ENCODE data around the gene TNNT3. TPM values are rescaled to one million over a fixed set of nuclear protein-coding genes. Genes with fewer than 3 reads are reported as not detected.

Gene TNNT3
- total and polyA plus RNA-seq, 3 donors from 2014 or later: 8.1 to 16.1 (median 13.1) TPM

GRCh38 chr11:1927848-1928469 lies 8.5 kb downstream of the TNNT3 start:
- Histone ChIP-seq H3K27me3 (no peaks in the 10 kb centered on the region), H3K27ac (peak overlapping the region in 1 of 2 donors; percentile 71), H3K4me1 (peaks cover 38% of the 10 kb centered on the region), H3K4me3 (no peak overlapping the region), H3K9me3 (no peaks in the 10 kb centered on the region), H3K36me3 (ENCODE audit: low read depth, missing control alignments) (no peaks in the 10 kb centered on the region)
- intact Hi-C loops (cut with DNase I; ENCODE audit: low total_unique reads): no loop called here
- DNase-seq: no peak
- TF ChIP-seq POLR2A (IDR thresholded peaks at IDR 0.05): no peak
- TF ChIP-seq, protein P1, sequence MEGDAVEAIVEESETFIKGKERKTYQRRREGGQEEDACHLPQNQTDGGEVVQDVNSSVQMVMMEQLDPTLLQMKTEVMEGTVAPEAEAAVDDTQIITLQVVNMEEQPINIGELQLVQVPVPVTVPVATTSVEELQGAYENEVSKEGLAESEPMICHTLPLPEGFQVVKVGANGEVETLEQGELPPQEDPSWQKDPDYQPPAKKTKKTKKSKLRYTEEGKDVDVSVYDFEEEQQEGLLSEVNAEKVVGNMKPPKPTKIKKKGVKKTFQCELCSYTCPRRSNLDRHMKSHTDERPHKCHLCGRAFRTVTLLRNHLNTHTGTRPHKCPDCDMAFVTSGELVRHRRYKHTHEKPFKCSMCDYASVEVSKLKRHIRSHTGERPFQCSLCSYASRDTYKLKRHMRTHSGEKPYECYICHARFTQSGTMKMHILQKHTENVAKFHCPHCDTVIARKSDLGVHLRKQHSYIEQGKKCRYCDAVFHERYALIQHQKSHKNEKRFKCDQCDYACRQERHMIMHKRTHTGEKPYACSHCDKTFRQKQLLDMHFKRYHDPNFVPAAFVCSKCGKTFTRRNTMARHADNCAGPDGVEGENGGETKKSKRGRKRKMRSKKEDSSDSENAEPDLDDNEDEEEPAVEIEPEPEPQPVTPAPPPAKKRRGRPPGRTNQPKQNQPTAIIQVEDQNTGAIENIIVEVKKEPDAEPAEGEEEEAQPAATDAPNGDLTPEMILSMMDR (IDR thresholded peaks at IDR 0.05): no peak
- WGBS, 2 donors: 63 to 73% methylated on average over 11 to 20 of the region's 20 CpGs

GRCh38 chr11:1928470-1928890 lies 9.0 kb downstream of the TNNT3 start:
- DNase-seq: peak; percentile 53
- Histone ChIP-seq H3K4me1 (peaks cover 38% of the 10 kb centered on the region), H3K27me3 (no peaks in the 10 kb centered on the region), H3K36me3 (ENCODE audit: low read depth, missing control alignments) (no peaks in the 10 kb centered on the region), H3K27ac (peak overlapping the region in 1 of 2 donors; percentile 71), H3K4me3 (no peak overlapping the region), H3K9me3 (no peaks in the 10 kb centered on the region)
- intact Hi-C loops (cut with DNase I; ENCODE audit: low total_unique reads): no loop called here
- TF ChIP-seq, protein P1 (IDR thresholded peaks at IDR 0.05): no peak
- no peak for TF ChIP-seq POLR2A (IDR thresholded peaks at IDR 0.05)
- 60 to 78% methylated on average over 4 to 13 of the region's 13 CpGs for WGBS, 2 donors

DNA sequence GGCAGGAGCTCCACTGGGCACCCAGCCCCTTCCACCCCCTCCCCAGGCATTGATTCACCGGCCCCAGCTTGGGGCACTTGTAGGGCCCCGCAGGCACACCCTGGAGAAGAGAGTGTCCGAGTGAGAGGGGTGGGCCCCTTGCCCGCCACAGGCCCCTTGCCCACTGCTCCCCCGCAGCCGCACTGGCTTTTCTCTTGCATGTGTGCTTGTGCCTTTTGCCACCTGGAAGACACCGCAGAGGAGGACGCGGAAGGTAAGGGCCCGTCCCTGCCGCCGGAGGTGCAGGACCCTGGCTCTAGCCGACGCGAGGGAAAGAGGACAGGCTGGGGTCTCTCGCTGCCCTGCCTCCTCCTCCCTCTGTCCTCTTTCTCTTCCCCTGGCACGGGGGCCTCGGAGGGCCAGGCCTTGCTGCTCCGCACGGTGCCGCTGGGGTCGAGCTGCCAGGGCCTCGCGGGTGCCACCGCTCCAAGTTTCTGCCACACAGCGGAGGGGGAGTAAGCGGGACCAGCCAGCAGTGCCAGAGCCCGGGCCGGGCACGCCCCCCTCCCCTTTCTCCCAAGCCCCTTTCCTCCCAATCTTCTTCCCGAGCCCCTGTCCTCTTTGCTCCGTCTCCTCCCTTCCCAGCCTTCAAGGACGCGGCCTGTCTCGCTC lies 9.5 kb downstream of the TNNT3 start:
- Histone ChIP-seq H3K4me1 (peaks cover 38% of the 10 kb centered on the region), H3K27me3 (no peaks in the 10 kb centered on the region), H3K27ac (peak overlapping the region; percentile 55 to 71), H3K4me3 (no peak overlapping the region), H3K36me3 (ENCODE audit: low read depth, missing control alignments) (no peaks in the 10 kb centered on the region), H3K9me3 (no peaks in the 10 kb centered on the region)
- TF ChIP-seq, protein P1 (IDR thresholded peaks at IDR 0.05): no peak
- no peak for TF ChIP-seq POLR2A (IDR thresholded peaks at IDR 0.05)
- intact Hi-C loops (cut with DNase I; ENCODE audit: low total_unique reads): no loop called here
- 76 to 80% methylated on average over 29 to 35 of the region's 35 CpGs for WGBS, 2 donors
- DNase-seq: no peak

GRCh38 chr11:1929621-1930461 lies 10.3 kb downstream of the TNNT3 start:
- H3K36me3 ChIP-seq (ENCODE audit: low read depth, missing control alignments): no peaks in the 10 kb centered on the region
- H3K27me3 ChIP-seq: no peaks in the 10 kb centered on the region
- no peak for DNase-seq
- H3K4me3 ChIP-seq: no peak overlapping the region
- peaks cover 38% of the 10 kb centered on the region for H3K4me1 ChIP-seq
- H3K27ac ChIP-seq: peak overlapping the region; percentile 55 to 71
- intact Hi-C loops (cut with DNase I; ENCODE audit: low total_unique reads): no loop called here
- no peaks in the 10 kb centered on the region for H3K9me3 ChIP-seq
- 84 to 85% methylated on average over 23 to 25 of the region's 25 CpGs for WGBS, 2 donors
- TF ChIP-seq, protein P1 (IDR thresholded peaks at IDR 0.05): no peak
- TF ChIP-seq POLR2A (IDR thresholded peaks at IDR 0.05): no peak

Measured in testis (tissue), 3 donors.